ENCODE results near the gene CNTNAP2.

- TF ChIP-seq CTCF (IDR thresholded peaks at IDR 0.05) (no peak), POLR2A (IDR thresholded peaks at IDR 0.05) (no peak)
These were observed 475.4 kb downstream of the CNTNAP2 start for GRCh38 chr7:146591976-146592375.
